WI38 (cell line): ENCODE results near the gene LRRTM3.

Source experiments
- H3K4me3 ChIP-seq: 2 replicates; pipeline ENCODE4 v1.5.1; 2011; ENCODE audit warnings: low read depth, mild to moderate bottlenecking, control low read depth, low read length
- TF ChIP-seq, protein P1 (sequence below): IDR thresholded peaks from 2 replicates; pipeline ENCODE4 v1.5.1; 2012; ENCODE audit warnings: low read depth, mild to moderate bottlenecking, control low read depth, low read length

Gene LRRTM3

GRCh38 chr10:67107670-67108069 is 181.8 kb downstream of the LRRTM3 start:
- TF ChIP-seq, protein P1, sequence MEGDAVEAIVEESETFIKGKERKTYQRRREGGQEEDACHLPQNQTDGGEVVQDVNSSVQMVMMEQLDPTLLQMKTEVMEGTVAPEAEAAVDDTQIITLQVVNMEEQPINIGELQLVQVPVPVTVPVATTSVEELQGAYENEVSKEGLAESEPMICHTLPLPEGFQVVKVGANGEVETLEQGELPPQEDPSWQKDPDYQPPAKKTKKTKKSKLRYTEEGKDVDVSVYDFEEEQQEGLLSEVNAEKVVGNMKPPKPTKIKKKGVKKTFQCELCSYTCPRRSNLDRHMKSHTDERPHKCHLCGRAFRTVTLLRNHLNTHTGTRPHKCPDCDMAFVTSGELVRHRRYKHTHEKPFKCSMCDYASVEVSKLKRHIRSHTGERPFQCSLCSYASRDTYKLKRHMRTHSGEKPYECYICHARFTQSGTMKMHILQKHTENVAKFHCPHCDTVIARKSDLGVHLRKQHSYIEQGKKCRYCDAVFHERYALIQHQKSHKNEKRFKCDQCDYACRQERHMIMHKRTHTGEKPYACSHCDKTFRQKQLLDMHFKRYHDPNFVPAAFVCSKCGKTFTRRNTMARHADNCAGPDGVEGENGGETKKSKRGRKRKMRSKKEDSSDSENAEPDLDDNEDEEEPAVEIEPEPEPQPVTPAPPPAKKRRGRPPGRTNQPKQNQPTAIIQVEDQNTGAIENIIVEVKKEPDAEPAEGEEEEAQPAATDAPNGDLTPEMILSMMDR, result no peak
- no peak overlapping the region for H3K4me3 ChIP-seq

GRCh38 chr10:67110286-67110685 is 184.4 kb downstream of the LRRTM3 start:
- H3K4me3 ChIP-seq, result no peak overlapping the region
- TF ChIP-seq, protein P1, result no peak

- TF ChIP-seq, protein P1, result no peak
- no peak overlapping the region for H3K4me3 ChIP-seq
Observed at GRCh38 chr10:67112765-67113164, 186.9 kb downstream of the LRRTM3 start.

DNA sequence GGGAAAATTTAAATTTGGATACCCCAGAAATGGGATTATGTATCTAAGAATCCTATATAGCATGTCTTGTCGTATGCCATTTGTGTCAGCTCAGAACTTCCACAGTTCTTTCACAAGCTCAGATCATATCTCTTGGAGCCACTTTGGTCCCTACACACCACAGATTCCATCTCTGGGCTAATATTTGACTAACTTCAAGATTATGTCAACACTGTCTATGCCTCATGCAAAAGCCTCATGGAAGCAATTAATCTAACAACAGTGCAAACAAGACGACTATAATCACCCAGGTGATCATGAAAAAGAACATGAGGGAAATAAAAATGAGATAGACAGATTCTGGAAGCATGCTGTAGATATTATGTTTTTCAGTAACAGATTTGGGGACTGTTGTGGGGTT is 189.1 kb downstream of the LRRTM3 start:
- no peak overlapping the region for H3K4me3 ChIP-seq
- TF ChIP-seq, protein P1, result no peak

DNA sequence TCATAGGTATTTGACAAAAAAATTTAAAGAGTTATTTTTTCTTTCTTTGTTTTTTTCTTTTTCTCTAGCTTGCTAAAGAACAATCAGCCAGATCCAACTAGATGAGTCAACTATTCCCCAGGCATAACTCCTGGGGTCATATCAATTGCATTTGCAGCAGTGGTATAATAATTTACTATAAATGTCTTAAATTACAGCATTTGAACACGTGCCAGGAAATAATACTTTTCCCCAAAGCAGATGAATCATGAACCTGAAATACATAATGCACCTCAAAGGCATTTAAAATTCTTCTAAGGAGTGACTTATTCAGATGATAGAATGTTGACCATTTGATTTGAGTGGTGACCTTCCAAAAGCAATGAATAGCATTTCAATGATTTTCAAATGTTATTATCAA is 190.1 kb downstream of the LRRTM3 start:
- TF ChIP-seq, protein P1, result no peak
- H3K4me3 ChIP-seq, result no peak overlapping the region

GRCh38 chr10:67119651-67120050 is 193.8 kb downstream of the LRRTM3 start:
- TF ChIP-seq, protein P1, result no peak
- no peak overlapping the region for H3K4me3 ChIP-seq

DNA sequence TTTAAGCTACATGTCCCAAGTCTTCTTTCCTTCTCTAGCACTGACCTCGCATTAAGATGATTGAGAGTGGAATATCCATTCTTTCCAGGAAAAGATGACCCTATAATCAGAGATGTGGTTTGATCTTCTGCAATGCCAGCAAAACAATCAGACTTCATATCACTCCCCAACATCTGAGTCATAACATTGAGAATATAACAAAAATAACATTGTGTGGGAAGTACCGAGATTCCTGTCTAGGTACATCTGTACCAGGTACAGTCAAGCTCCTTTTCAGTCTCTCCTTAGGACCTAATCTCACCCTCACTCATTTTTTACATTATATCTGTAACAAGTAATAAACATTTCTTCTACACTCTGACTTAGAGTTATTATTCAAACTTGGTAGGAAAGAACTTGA is 201.6 kb downstream of the LRRTM3 start:
- no peak overlapping the region for H3K4me3 ChIP-seq

More for the DNA sequence above, 201.6 kb downstream of the LRRTM3 start:
- TF ChIP-seq, protein P1, result no peak
